Activated CD4-positive, alpha-beta memory T cell treated with anti-CD3 and anti-CD28 coated beads, Interleukin-2, amount 10 ng/mL, durations not matched to agents 7 days and 5 days (primary cell): ENCODE measurements around the gene PTPN21. TPM values are rescaled to one million over a fixed set of nuclear protein-coding genes. Genes with fewer than 3 reads are reported as not detected.

Source experiments
- CTCF ChIA-PET: fragments of 350-600 bp; sonication (Branson Sonifier 250); formaldehyde crosslinking; loops from one replicate; lab custom pipeline; 2021; ENCODE audit warnings: antibody characterized with exemption, inconsistent platforms; lab: Charles Lee
- POLR2A ChIA-PET: fragments of 350-600 bp; sonication (Branson Sonifier 250); formaldehyde crosslinking; loops from one replicate; lab custom pipeline; 2021; ENCODE audit warnings: antibody characterized with exemption; lab: Charles Lee
- DNase-seq: peaks from one replicate; pipeline ENCODE4 v3.0.0-alpha.2; 2020
- H3K27ac Mint-ChIP-seq: one replicate; pipeline ENCODE4 v1.8.0; 2021; ENCODE audit warnings: mild to moderate bottlenecking, mixed read lengths
- H3K27me3 Mint-ChIP-seq: one replicate; pipeline ENCODE4 v1.8.0; 2021; ENCODE audit warnings: mixed read lengths
- H3K36me3 Mint-ChIP-seq: one replicate; pipeline ENCODE4 v1.8.0; 2021; ENCODE audit warnings: low read depth, mixed read lengths
- H3K4me1 Mint-ChIP-seq: one replicate; pipeline ENCODE4 v1.8.0; 2021; ENCODE audit warnings: mixed read lengths
- H3K4me3 Mint-ChIP-seq: one replicate; pipeline ENCODE4 v1.8.0; 2021; ENCODE audit warnings: mild to moderate bottlenecking, mixed read lengths
- H3K9me3 Mint-ChIP-seq: one replicate; pipeline ENCODE4 v1.8.0; 2021; ENCODE audit warnings: mixed read lengths
- total RNA-seq, 2 experiments: library from RNA; stranded (reverse); gene quantifications; one replicate each; pipeline ENCODE4 v1.2.3, GENCODE V29; 2021

Gene PTPN21
- total RNA-seq, 2 experiments from 2014 or later: not detected

DNA sequence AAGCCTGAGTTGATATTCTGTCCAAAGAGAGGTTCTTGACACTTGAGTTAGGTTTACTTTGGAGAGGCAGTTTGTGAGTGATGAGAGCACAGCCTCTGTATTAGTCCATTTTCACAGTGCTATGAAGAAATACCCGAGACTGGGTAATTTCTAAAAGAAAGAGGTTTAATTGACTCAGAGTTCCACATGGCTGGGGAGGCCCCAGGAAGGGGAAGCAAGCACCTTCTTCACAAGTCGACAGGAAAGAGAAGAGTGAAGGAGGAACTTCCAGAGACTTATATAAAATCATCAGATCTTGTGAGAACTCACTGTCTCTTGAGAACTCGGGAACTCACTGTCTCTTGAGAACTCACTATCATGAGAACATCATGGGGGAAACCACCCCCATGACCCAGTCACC is 13.4 kb upstream of the PTPN21 start:
- Mint-ChIP-seq H3K9me3 (peaks cover 4% of the 10 kb centered on the region), H3K4me1 (peaks cover 16% of the 10 kb centered on the region), H3K4me3 (no peak overlapping the region), H3K27me3 (no peaks in the 10 kb centered on the region), H3K36me3 (peaks cover 60% of the 10 kb centered on the region), H3K27ac (no peak overlapping the region)
- no peak for DNase-seq
- CTCF ChIA-PET: no interaction called here
- POLR2A ChIA-PET: interaction anchor here (0.7 kb wide), 1 partner anchor 65 kb away, joined by 3 read pairs; no protein-coding TSS in a partner anchor

DNA sequence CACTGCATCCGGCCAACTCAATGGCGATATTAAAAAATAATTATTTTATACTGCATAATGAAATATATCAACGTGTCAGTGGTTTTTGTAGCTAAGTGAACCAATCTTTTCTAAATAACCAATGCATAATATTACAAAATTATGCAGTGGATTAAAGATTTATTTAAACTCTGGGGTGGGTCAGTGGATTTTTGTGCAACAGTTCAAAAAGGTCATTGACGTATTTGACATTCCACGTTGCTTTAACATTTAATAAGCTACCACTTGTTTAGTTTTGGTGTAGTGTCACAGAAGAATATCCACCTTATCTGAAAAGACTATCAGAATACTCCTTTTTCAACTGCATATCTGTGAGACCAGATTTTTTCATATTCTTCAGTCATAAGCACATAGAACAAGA is 10.6 kb upstream of the PTPN21 start:
- H3K4me3 Mint-ChIP-seq: no peak overlapping the region
- DNase-seq: no peak
- CTCF ChIA-PET: no interaction called here
- peaks cover 47% of the 10 kb centered on the region for H3K36me3 Mint-ChIP-seq
- peaks cover 26% of the 10 kb centered on the region for H3K4me1 Mint-ChIP-seq
- POLR2A ChIA-PET: no interaction called here
- H3K27me3 Mint-ChIP-seq: peaks cover 11% of the 10 kb centered on the region
- H3K9me3 Mint-ChIP-seq: peaks cover 4% of the 10 kb centered on the region
- no peak overlapping the region for H3K27ac Mint-ChIP-seq

DNA sequence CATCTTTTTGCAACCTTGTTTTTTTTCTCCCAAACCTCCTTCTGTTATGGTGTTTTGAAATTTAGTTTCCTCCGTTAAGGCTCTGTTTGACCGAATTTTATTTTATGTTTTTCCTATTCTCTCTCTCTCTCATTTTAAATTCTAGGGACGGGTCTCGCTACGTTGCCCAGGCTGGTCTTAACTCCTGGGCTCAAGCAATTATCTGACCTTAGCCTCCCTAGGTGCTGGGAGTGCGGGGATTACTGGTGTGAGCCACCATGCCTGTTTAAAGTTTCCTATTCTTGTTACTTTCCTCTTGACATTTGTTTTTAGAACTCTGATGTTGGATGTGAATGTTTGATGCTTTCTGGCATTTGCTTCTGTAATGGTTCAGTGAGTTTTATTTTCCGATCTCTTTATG is 9.0 kb upstream of the PTPN21 start:
- Mint-ChIP-seq H3K9me3 (peaks cover 4% of the 10 kb centered on the region), H3K36me3 (peaks cover 31% of the 10 kb centered on the region), H3K27ac (peak overlapping the region; percentile 67), H3K4me3 (peak overlapping the region; percentile 91), H3K4me1 (peaks cover 30% of the 10 kb centered on the region), H3K27me3 (peaks cover 19% of the 10 kb centered on the region)
- CTCF ChIA-PET: interaction anchor here (1.0 kb wide), 1 partner anchor 12 kb away, joined by 3 read pairs; no protein-coding TSS in a partner anchor
- no peak for DNase-seq
- POLR2A ChIA-PET: interaction anchor here (1.1 to 1.7 kb wide), 3 partner anchors 9 to 36 kb away, joined by 4 to 5 read pairs (median 4); no protein-coding TSS in a partner anchor

DNA sequence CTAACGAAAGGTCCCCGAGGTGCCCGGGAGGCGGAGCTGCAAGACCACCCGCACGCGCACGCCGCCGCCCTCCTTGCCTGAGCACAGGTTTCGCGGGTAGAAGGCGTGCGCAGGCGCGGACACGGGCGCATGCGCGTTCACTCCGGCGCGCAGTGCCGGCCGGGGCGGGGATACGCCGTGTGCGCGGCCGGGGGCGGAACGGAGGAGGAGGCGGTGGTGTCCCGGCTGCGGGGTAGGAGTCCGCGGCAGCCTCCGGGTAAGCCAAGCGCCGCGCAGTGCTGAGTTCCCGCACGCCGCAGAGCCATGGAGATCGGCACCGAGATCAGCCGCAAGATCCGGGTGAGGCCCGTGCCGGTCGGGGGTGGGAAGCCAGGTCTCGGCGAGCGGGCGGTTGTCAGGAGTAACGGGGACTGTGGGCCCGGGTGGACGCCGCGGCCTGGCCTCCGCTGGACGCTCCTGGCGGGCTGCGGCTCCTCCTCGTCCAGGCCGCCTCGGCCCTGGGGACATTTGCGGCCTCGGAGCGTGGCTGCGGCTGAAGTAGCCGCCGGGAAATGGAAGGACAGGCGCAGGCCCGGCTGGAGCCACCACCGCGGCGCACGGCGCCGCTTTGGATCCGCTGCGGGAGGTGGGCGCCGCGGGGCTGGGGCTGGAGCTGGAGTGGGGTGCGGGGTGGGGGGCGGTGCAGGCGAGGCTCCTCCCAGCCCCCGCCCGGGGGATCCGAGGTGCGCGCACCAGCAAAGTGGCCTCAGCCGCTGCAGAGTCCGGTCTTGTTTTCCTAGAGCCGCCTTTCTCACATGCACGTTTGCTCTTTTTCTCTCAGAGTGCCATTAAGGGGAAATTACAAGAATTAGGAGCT is 8.3 kb upstream of the PTPN21 start, which contains the start of gene ZC3H14:
ZC3H14 (plus strand) TSS at position 207 of the 856 bp plus-strand sequence; CDS start at position 304, 97 bp downstream.
- peaks cover 3% of the 10 kb centered on the region for H3K9me3 Mint-ChIP-seq
- H3K4me1 Mint-ChIP-seq: peaks cover 32% of the 10 kb centered on the region
- peak within 1 kb of the TSS; percentile 82 for H3K27ac Mint-ChIP-seq
- CTCF ChIA-PET: interaction anchor here (1.0 kb wide), 2 partner anchors 13 to 74 kb away, joined by 3 read pairs; no protein-coding TSS in a partner anchor
- POLR2A ChIA-PET: interaction anchor here (1.1 to 1.7 kb wide), 3 partner anchors 9 to 37 kb away, joined by 4 to 5 read pairs (median 4); no protein-coding TSS in a partner anchor
- DNase-seq: peak; percentile 87
- peak within 1 kb of the TSS; percentile 91 for H3K4me3 Mint-ChIP-seq
- peaks cover 25% of the 10 kb centered on the region for H3K36me3 Mint-ChIP-seq
- H3K27me3 Mint-ChIP-seq: peaks cover 21% of the 10 kb centered on the region

DNA sequence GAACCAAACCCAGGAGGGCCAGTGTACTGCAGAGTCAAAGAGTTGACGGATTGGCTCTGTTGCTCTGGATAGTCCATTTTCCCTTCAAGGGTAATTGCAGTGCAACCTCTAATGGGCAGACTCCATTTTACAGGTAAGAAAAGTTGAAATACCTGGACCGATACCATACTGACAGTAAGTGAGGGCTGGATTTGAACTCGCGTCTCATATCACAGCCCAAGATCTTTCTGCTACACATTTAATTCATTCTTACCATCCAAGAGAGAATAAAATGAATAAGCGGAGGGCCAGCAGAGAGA is 7.7 kb upstream of the PTPN21 start:
- H3K36me3 Mint-ChIP-seq: peaks cover 19% of the 10 kb centered on the region
- peak overlapping the region; percentile 52 for H3K27ac Mint-ChIP-seq
- DNase-seq: no peak
- H3K4me3 Mint-ChIP-seq: peak overlapping the region; percentile 91
- H3K9me3 Mint-ChIP-seq: no peaks in the 10 kb centered on the region
- peaks cover 21% of the 10 kb centered on the region for H3K27me3 Mint-ChIP-seq
- peaks cover 37% of the 10 kb centered on the region for H3K4me1 Mint-ChIP-seq
- ChIA-PET POLR2A (interaction anchor here (1.5 to 1.7 kb wide), 2 partner anchors 10 to 12 kb away, joined by 4 read pairs; no protein-coding TSS in a partner anchor), CTCF (interaction anchor here (1.0 kb wide), 1 partner anchor 73 kb away, joined by 3 read pairs; no protein-coding TSS in a partner anchor)

DNA sequence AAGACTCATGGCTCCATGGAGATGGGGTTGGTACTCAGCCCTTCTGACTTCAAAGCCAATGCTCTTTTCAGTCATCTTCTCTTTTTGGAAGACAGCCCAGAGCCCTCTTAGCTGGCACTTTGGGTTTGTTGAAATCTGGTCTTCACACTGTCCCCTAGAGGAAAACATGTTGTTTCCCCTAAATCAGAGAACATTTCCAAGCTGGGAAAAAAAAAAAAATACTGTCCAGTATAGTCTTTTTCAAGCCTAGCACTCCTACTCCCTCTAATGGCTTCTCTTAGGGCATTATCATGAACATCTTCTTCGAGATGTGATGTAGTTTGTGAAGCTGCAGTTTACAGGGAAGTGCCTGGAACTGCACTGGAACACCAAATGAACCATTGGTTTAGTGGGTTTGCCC is 5.0 kb upstream of the PTPN21 start:
- H3K27me3 Mint-ChIP-seq: peaks cover 40% of the 10 kb centered on the region
- ChIA-PET CTCF (interaction anchor here (1.1 to 1.2 kb wide), 2 partner anchors 66 to 371 kb away, joined by 3 to 7 read pairs; no protein-coding TSS in a partner anchor), POLR2A (no interaction called here)
- H3K36me3 Mint-ChIP-seq: peaks cover 8% of the 10 kb centered on the region
- DNase-seq: no peak
- H3K27ac Mint-ChIP-seq: no peak overlapping the region
- no peak overlapping the region for H3K4me3 Mint-ChIP-seq
- no peaks in the 10 kb centered on the region for H3K9me3 Mint-ChIP-seq
- peaks cover 52% of the 10 kb centered on the region for H3K4me1 Mint-ChIP-seq

DNA sequence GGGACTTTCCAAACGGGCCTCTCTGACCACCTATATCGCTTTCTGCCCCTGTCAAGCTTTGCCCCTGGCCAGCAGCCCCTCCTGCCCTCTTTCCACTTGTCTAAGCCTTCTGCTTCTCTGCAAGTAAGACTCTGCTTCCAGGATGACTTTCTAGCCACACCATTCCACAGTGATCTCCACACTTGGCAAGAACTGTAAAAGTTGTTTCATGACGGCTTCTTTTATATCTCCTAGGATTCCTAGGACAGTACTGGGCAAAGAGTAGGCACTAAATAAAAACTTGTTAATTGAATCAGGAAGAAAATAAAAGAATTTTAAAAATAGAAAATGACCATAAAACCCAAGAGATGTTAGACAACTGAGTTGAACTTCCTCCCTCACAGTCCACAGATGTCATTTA is 1.8 kb upstream of the PTPN21 start:
- Mint-ChIP-seq H3K27ac (no peak overlapping the region), H3K4me1 (peaks cover 37% of the 10 kb centered on the region), H3K9me3 (no peaks in the 10 kb centered on the region), H3K27me3 (peaks cover 58% of the 10 kb centered on the region), H3K36me3 (no peaks in the 10 kb centered on the region), H3K4me3 (no peak overlapping the region)
- CTCF ChIA-PET: interaction anchor here (0.7 to 1.4 kb wide), 2 partner anchors 34 to 63 kb away, joined by 3 to 4 read pairs; no protein-coding TSS in a partner anchor
- POLR2A ChIA-PET: no interaction called here
- no peak for DNase-seq

DNA sequence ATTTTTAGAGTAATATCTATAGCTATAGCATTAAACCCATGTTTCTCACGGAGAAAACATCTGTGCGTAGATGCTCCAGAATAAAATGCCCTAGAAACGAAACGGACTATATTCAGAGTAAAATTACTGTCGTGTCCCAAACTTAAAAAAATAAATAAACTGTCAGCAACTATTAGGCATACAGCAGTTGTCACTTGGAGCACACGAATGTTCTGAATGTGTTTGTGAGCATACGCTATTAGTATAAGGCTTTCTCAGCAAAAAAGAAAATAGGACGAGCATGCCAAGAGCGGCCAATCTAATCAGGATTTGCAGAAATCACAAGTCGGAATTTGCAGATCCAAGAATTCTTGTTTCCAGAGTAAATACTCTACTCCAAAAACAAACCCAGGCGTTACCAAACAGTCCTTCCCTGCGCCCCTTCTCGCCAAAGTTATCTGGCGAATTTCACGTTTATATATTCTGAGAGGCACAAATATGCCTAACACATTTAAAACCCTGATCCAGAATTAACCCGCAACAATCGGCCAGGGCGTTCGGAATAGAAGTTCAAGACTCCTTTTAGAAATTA is 836 bp downstream of the PTPN21 start:
- Mint-ChIP-seq H3K4me3 (peak overlapping the region; percentile 43), H3K27ac (no peak overlapping the region), H3K36me3 (no peaks in the 10 kb centered on the region), H3K4me1 (peaks cover 34% of the 10 kb centered on the region), H3K9me3 (no peaks in the 10 kb centered on the region), H3K27me3 (peaks cover 49% of the 10 kb centered on the region)
- ChIA-PET CTCF (no interaction called here), POLR2A (no interaction called here)
- DNase-seq: no peak

DNA sequence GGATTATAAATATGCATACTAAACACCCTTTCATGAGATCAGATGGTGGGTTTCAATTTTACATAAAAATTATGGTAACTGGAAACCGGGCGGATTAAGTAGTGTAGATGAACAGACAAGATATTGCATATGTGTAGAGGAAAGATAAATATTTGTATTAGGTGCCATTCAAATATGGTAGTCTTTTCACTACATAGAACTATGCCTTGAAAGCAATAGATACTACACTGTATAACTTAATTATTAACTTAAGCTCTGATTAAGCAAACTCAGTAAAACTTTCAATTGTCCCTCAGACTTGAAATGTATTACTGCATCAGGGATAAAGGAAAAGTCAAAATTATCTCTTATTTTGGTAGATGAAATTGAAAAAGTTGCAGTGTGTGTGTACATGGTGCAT is 1.9 kb downstream of the PTPN21 start:
- peaks cover 30% of the 10 kb centered on the region for H3K4me1 Mint-ChIP-seq
- H3K9me3 Mint-ChIP-seq: no peaks in the 10 kb centered on the region
- peaks cover 48% of the 10 kb centered on the region for H3K27me3 Mint-ChIP-seq
- ChIA-PET CTCF (no interaction called here), POLR2A (no interaction called here)
- H3K4me3 Mint-ChIP-seq: no peak overlapping the region
- H3K27ac Mint-ChIP-seq: no peak overlapping the region
- no peaks in the 10 kb centered on the region for H3K36me3 Mint-ChIP-seq
- DNase-seq: no peak

DNA sequence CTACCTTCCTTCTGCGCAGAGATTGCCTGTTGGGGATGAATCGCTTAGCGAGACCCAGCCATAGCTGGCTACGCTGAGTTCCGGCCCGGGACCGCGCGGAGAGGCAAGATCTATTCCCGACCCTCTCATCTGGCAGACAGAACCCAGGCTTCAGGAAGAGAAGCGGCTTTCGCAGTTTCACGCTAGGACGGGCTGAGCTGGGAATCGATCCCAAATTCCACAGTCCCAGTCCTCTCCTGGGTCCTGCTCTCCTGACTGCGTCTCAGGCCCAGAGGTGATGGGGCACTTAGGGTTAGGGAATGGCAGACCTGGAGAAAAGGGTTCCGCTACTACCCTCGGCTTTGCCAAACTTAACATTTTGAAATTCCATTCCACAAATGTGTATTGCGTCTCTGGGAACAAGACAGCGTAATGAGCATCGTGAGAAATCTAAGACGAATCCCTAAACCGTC is 2.8 kb downstream of the PTPN21 start:
- H3K4me1 Mint-ChIP-seq: peaks cover 22% of the 10 kb centered on the region
- POLR2A ChIA-PET: no interaction called here

DNA sequence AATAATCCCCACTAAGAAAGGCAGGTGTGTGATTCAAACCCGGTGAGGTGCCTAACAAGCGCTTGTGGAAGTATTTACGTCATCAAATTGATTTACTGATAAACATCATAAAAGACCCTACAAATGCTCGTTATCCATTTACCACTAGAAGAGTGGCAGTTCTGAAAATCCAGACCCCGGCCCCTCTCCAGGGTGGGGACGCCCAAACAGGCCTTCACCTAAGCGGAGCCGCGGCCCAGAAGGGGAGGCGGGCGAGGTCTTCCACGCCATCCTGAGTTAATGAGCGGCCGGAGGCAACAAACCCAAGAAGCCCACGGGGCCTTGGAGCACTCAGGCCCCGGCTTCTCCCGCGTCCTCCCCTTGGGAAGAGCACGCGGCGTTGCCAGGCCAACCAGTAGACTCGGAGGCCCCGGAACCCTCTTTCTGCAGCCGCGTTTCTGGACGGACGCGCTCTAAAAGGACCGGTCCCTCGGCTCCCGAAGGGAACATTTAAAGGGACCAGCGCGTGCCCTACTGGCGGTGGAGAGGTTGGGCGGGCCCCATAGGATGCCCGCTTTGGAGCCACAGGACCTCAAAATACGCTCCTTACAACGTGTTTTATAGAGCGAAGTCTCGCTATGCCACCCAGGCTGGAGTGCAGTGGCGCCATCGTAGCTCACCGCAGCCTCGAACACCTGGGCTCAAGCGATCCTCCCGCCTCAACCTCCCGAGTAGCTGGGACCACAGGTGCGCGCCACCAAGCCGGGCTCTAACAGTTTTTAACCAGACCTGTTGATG is 3.5 kb downstream of the PTPN21 start:
- H3K4me3 Mint-ChIP-seq: peak overlapping the region; percentile 60
- H3K27ac Mint-ChIP-seq: no peak overlapping the region
- ChIA-PET CTCF (interaction anchor here (1.1 kb wide), 1 partner anchor 60 kb away, joined by 3 read pairs; no protein-coding TSS in a partner anchor), POLR2A (interaction anchor here (1.2 kb wide), 1 partner anchor 12 kb away, joined by 4 read pairs; the partner anchor contains the start of gene ZC3H14)
- peak; percentile 48 for DNase-seq
- H3K27me3 Mint-ChIP-seq: peaks cover 41% of the 10 kb centered on the region
- H3K9me3 Mint-ChIP-seq: no peaks in the 10 kb centered on the region
- no peaks in the 10 kb centered on the region for H3K36me3 Mint-ChIP-seq
- peaks cover 14% of the 10 kb centered on the region for H3K4me1 Mint-ChIP-seq

More for the DNA sequence above, 2.8 kb downstream of the PTPN21 start:
- Mint-ChIP-seq H3K27me3 (peaks cover 47% of the 10 kb centered on the region), H3K9me3 (no peaks in the 10 kb centered on the region), H3K36me3 (no peaks in the 10 kb centered on the region), H3K4me3 (peak overlapping the region; percentile 60), H3K27ac (no peak overlapping the region)
- CTCF ChIA-PET: interaction anchor here (1.1 kb wide), 1 partner anchor 61 kb away, joined by 3 read pairs; no protein-coding TSS in a partner anchor
- no peak for DNase-seq

DNA sequence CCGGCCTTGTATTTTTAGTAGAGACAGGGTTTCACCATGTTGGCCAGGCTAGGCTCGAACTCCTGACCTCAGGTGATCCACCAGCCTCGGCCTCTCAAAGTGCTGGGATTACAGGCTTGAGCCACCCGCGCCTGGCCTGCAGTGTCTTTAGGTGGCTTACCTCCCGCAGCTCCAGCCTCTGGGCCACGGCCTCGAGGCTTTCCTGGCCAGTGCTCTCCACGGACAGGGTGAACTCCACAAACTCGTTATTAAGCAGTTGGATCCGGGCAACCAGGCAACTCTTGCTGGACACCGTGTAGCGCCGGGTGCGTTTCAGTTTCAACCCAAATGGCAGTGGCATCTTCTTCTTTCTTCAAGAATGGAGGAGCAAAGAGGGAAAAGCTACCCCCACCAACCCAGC is 4.7 kb downstream of the PTPN21 start:
- POLR2A ChIA-PET: interaction anchor here (1.2 kb wide), 1 partner anchor 13 kb away, joined by 4 read pairs; the partner anchor contains the start of gene ZC3H14
- Mint-ChIP-seq H3K9me3 (no peaks in the 10 kb centered on the region), H3K4me1 (peaks cover 9% of the 10 kb centered on the region), H3K4me3 (no peak overlapping the region), H3K36me3 (no peaks in the 10 kb centered on the region), H3K27me3 (peaks cover 31% of the 10 kb centered on the region), H3K27ac (no peak overlapping the region)
- DNase-seq: no peak
- CTCF ChIA-PET: no interaction called here
